ENCODE results near the gene RFC2.
A peak's percentile ranks its signal among the peaks of the same experiment; 100 is the strongest.
"Not testable (repeated sequence)": the region's sequence is repeated elsewhere in the genome, so short reads cannot be mapped to it uniquely, and the experiment has no call there.

The RFC2 gene

GRCh38 chr7:74282748-74283459, 28.7 kb upstream of the RFC2 start:
- no peak for DNase-seq

GRCh38 chr7:74280985-74281384, 26.8 kb upstream of the RFC2 start:
- DNase-seq = no peak

GRCh38 chr7:74277636-74278035, 23.4 kb upstream of the RFC2 start:
- no peak for DNase-seq

GRCh38 chr7:74275401-74275881, 21.2 kb upstream of the RFC2 start:
- DNase-seq = no peak

GRCh38 chr7:74272305-74273038, 18.3 kb upstream of the RFC2 start:
- DNase-seq = peak in 1 of 2 donors; percentile 67

GRCh38 chr7:74271742-74272141, 17.5 kb upstream of the RFC2 start:
- no peak for DNase-seq

GRCh38 chr7:74269757-74270277, 15.6 kb upstream of the RFC2 start:
- DNase-seq = peak; percentile 56 to 79

- DNase-seq = no peak
These were observed 13.8 kb upstream of the RFC2 start for GRCh38 chr7:74267756-74268565.

GRCh38 chr7:74266191-74266963, 12.2 kb upstream of the RFC2 start:
- DNase-seq = no peak

- DNase-seq = no peak
These were observed 9.4 kb upstream of the RFC2 start for GRCh38 chr7:74263399-74264120.

GRCh38 chr7:74262639-74263398, 8.6 kb upstream of the RFC2 start:
- no peak for DNase-seq

- no peak for DNase-seq
These were observed 4.4 kb upstream of the RFC2 start for GRCh38 chr7:74258639-74259038.

- no peak for DNase-seq
These were observed 2.6 kb upstream of the RFC2 start for GRCh38 chr7:74256491-74257408.

GRCh38 chr7:74255461-74255860, 1.3 kb upstream of the RFC2 start:
- not testable (repeated sequence) for DNase-seq

GRCh38 chr7:74254858-74255379, 720 bp upstream of the RFC2 start:
- no peak for DNase-seq

- DNase-seq = no peak
These were observed 417 bp downstream of the RFC2 start for GRCh38 chr7:74253835-74254128.

- no peak for DNase-seq
These were observed 868 bp downstream of the RFC2 start for GRCh38 chr7:74253331-74253730.

- no peak for DNase-seq
These were observed 1.3 kb downstream of the RFC2 start for GRCh38 chr7:74252893-74253292.

GRCh38 chr7:74249058-74249457, 5.1 kb downstream of the RFC2 start:
- DNase-seq = not testable (repeated sequence)

- DNase-seq = no peak
These were observed 6.0 kb downstream of the RFC2 start for GRCh38 chr7:74248156-74248555.

All from CD4-positive, alpha-beta T cell treated with Interleukin-1 beta for 1 hour (primary cell).